ENCODE measurements around the gene MAGI1.

MAGI1 gene

GRCh38 chr3:65817553-65818126 lies 221.1 kb downstream of the MAGI1 start:
- TF ChIP-seq, protein P1, sequence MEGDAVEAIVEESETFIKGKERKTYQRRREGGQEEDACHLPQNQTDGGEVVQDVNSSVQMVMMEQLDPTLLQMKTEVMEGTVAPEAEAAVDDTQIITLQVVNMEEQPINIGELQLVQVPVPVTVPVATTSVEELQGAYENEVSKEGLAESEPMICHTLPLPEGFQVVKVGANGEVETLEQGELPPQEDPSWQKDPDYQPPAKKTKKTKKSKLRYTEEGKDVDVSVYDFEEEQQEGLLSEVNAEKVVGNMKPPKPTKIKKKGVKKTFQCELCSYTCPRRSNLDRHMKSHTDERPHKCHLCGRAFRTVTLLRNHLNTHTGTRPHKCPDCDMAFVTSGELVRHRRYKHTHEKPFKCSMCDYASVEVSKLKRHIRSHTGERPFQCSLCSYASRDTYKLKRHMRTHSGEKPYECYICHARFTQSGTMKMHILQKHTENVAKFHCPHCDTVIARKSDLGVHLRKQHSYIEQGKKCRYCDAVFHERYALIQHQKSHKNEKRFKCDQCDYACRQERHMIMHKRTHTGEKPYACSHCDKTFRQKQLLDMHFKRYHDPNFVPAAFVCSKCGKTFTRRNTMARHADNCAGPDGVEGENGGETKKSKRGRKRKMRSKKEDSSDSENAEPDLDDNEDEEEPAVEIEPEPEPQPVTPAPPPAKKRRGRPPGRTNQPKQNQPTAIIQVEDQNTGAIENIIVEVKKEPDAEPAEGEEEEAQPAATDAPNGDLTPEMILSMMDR (IDR thresholded peaks at IDR 0.05; ENCODE audit: borderline replicate concordance, control extremely low read depth, extremely low read depth, insufficient read depth, missing control alignments): no peak
- no peak for DNase-seq (ENCODE audit: low spot score)
- in situ Hi-C loops (cut with MboI; ENCODE audit: low sequenced_read_pairs, unreplicated experiment): no loop called here

DNA sequence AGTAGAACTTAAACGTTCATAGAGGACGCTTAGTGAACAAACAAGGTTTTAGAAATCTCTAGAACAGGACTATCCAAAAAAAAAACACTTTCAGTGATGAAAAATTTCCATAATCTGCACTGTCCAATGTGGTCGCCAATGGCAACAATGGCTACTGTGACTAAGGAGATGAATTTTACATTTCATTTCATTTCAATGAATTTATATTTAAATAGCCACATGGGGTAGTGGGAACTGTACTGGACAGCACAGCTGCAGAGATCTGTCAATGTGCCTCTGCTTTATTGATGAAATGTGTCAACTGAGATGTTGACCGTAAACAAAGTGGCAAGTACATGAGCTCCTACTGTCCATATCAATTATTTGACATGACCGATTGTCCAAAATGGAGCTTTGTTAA lies 222.5 kb downstream of the MAGI1 start:
- in situ Hi-C loops (cut with MboI; ENCODE audit: low sequenced_read_pairs, unreplicated experiment): no loop called here
- DNase-seq (ENCODE audit: low spot score): no peak
- TF ChIP-seq, protein P1 (IDR thresholded peaks at IDR 0.05; ENCODE audit: borderline replicate concordance, control extremely low read depth, extremely low read depth, insufficient read depth, missing control alignments): no peak

DNA sequence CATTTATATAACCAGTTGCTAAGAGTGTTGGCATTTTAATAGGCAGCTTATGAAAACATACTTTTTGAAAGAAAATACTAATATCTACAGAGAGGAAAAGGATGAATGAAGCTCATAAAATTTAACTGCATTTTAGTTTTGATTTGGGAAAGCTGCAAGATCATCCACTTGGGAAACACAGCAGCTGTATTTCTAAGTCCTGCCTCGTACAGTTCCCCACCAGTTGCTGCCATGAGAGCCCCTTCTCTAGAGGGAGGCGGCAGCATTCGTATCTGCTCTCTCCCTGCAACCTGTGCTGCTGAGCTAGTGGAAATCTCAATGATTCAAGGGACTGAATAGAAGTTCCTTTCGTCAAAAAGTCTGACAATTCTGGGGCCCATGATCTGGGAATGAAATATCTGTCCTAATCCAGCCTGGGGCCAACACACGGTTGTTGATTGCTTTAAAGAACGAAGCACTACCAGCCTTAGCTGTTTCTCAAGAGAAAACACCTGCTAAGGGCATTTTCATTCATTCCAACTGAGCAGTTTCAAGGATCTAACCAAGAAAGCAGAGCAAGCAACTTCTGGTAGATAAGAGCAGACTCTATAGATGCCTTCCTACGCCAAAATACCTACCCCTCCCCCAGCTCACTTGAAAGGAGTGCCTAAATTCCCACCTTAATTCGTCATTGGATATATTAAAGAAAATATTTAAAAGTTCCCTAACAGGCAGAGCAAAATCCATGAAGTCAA lies 223.7 kb downstream of the MAGI1 start:
- in situ Hi-C loops (cut with MboI; ENCODE audit: low sequenced_read_pairs, unreplicated experiment): no loop called here
- DNase-seq (ENCODE audit: low spot score): no peak
- TF ChIP-seq, protein P1 (IDR thresholded peaks at IDR 0.05; ENCODE audit: borderline replicate concordance, control extremely low read depth, extremely low read depth, insufficient read depth, missing control alignments): no peak

- in situ Hi-C loops (cut with MboI; ENCODE audit: low sequenced_read_pairs, unreplicated experiment): no loop called here
- DNase-seq (ENCODE audit: low spot score): no peak
- TF ChIP-seq, protein P1 (IDR thresholded peaks at IDR 0.05; ENCODE audit: borderline replicate concordance, control extremely low read depth, extremely low read depth, insufficient read depth, missing control alignments): no peak
These were observed 226.8 kb downstream of the MAGI1 start for GRCh38 chr3:65811892-65812291.

- TF ChIP-seq, protein P1 (IDR thresholded peaks at IDR 0.05; ENCODE audit: borderline replicate concordance, control extremely low read depth, extremely low read depth, insufficient read depth, missing control alignments): no peak
- no peak for DNase-seq (ENCODE audit: low spot score)
- in situ Hi-C loops (cut with MboI; ENCODE audit: low sequenced_read_pairs, unreplicated experiment): no loop called here
These were observed 227.5 kb downstream of the MAGI1 start for GRCh38 chr3:65811086-65811761.

GRCh38 chr3:65810302-65810701 lies 228.4 kb downstream of the MAGI1 start:
- TF ChIP-seq, protein P1 (IDR thresholded peaks at IDR 0.05; ENCODE audit: borderline replicate concordance, control extremely low read depth, extremely low read depth, insufficient read depth, missing control alignments): no peak
- in situ Hi-C loops (cut with MboI; ENCODE audit: low sequenced_read_pairs, unreplicated experiment): no loop called here

More at GRCh38 chr3:65810302-65810701, 228.4 kb downstream of the MAGI1 start:
- no peak for DNase-seq (ENCODE audit: low spot score)

All from GM13976 (cell line).